ENCODE data around the gene CD27.

Gene CD27

DNA sequence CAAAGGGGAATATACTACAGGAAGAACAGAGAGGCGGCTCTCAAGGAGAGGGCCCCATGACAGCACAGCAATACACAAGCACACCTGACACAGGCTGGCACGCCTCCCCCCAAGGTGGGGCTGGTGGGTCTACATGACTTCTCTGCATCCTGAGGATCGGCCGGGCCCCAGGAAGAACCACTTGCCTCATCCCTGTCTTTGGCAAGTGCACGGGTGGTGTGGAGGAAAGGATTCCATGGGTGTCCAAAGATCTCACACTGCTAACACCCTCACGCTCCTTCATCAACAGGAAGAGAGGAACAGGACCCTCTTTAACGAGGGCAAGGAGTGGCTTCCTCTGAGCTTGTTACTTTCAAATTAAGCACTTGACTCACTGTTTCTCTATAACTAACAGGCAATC is 18.5 kb downstream of the CD27 start (continued):
- TF ChIP-seq CREB5 (CRISPR knock-in tag; IDR thresholded peaks at IDR 0.05; ENCODE audit: low read depth) (no peak), ARNTL (CRISPR knock-in tag; IDR thresholded peaks at IDR 0.05; ENCODE audit: borderline replicate concordance, low read depth) (no peak)

GRCh38 chr12:6463858-6464257 is 19.1 kb downstream of the CD27 start:
- TF ChIP-seq ESRRG (CRISPR knock-in tag; IDR thresholded peaks at IDR 0.05) (no peak), GLIS3 (CRISPR knock-in tag; IDR thresholded peaks at IDR 0.05) (no peak), CSRNP3 (CRISPR knock-in tag; IDR thresholded peaks at IDR 0.05) (no peak), ZNF565 (CRISPR knock-in tag; conservative IDR thresholded peaks at IDR 0.05; ENCODE audit: low read depth) (no peak), OSR1 (CRISPR knock-in tag; IDR thresholded peaks at IDR 0.05) (no peak), CREB5 (CRISPR knock-in tag; IDR thresholded peaks at IDR 0.05; ENCODE audit: low read depth) (no peak)
- TF ChIP-seq, protein P1, sequence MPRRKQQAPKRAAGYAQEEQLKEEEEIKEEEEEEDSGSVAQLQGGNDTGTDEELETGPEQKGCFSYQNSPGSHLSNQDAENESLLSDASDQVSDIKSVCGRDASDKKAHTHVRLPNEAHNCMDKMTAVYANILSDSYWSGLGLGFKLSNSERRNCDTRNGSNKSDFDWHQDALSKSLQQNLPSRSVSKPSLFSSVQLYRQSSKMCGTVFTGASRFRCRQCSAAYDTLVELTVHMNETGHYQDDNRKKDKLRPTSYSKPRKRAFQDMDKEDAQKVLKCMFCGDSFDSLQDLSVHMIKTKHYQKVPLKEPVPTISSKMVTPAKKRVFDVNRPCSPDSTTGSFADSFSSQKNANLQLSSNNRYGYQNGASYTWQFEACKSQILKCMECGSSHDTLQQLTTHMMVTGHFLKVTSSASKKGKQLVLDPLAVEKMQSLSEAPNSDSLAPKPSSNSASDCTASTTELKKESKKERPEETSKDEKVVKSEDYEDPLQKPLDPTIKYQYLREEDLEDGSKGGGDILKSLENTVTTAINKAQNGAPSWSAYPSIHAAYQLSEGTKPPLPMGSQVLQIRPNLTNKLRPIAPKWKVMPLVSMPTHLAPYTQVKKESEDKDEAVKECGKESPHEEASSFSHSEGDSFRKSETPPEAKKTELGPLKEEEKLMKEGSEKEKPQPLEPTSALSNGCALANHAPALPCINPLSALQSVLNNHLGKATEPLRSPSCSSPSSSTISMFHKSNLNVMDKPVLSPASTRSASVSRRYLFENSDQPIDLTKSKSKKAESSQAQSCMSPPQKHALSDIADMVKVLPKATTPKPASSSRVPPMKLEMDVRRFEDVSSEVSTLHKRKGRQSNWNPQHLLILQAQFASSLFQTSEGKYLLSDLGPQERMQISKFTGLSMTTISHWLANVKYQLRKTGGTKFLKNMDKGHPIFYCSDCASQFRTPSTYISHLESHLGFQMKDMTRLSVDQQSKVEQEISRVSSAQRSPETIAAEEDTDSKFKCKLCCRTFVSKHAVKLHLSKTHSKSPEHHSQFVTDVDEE (CRISPR knock-in tag; IDR thresholded peaks at IDR 0.05), result no peak
- TF ChIP-seq, protein P2, sequence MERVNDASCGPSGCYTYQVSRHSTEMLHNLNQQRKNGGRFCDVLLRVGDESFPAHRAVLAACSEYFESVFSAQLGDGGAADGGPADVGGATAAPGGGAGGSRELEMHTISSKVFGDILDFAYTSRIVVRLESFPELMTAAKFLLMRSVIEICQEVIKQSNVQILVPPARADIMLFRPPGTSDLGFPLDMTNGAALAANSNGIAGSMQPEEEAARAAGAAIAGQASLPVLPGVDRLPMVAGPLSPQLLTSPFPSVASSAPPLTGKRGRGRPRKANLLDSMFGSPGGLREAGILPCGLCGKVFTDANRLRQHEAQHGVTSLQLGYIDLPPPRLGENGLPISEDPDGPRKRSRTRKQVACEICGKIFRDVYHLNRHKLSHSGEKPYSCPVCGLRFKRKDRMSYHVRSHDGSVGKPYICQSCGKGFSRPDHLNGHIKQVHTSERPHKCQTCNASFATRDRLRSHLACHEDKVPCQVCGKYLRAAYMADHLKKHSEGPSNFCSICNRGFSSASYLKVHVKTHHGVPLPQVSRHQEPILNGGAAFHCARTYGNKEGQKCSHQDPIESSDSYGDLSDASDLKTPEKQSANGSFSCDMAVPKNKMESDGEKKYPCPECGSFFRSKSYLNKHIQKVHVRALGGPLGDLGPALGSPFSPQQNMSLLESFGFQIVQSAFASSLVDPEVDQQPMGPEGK (CRISPR knock-in tag; IDR thresholded peaks at IDR 0.05; ENCODE audit: borderline replicate concordance), result no peak
- ATAC-seq, result no peak

DNA sequence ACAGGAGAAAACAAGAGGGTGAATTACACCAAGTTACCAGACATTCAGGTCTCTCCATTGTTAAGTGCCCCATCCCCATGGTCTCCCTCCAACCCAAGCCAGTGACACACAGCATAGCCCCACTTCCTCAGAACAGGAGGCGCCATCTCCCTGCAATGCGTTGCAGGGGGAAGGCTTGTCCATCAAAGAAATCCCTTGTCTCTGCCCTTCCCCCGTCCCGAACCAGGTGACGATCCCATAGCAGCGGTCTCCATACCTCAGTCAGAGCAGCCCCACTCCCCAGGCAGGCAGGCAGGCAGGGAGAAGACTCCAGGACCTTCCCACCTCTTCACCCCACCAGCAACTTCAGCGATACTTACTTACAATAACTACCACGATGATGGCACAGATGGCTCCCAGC is 19.8 kb downstream of the CD27 start:
- ATAC-seq, result no peak
- TF ChIP-seq CSRNP3 (CRISPR knock-in tag; IDR thresholded peaks at IDR 0.05) (no peak), RARB (CRISPR knock-in tag; IDR thresholded peaks at IDR 0.05) (no peak), ISL1 (CRISPR knock-in tag; IDR thresholded peaks at IDR 0.05) (no peak), CSDC2 (CRISPR knock-in tag; IDR thresholded peaks at IDR 0.05) (no peak), ZFP30 (CRISPR knock-in tag; IDR thresholded peaks at IDR 0.05) (no peak), ARNTL (CRISPR knock-in tag; IDR thresholded peaks at IDR 0.05; ENCODE audit: borderline replicate concordance, low read depth) (no peak), ESRRG (CRISPR knock-in tag; IDR thresholded peaks at IDR 0.05) (no peak), PPARA (CRISPR knock-in tag; IDR thresholded peaks at IDR 0.05; ENCODE audit: borderline replicate concordance) (no peak), TOX (CRISPR knock-in tag; IDR thresholded peaks at IDR 0.05; ENCODE audit: borderline replicate concordance) (no peak), CREB5 (CRISPR knock-in tag; IDR thresholded peaks at IDR 0.05; ENCODE audit: low read depth) (no peak), ZFP3 (CRISPR knock-in tag; IDR thresholded peaks at IDR 0.05) (no peak), ZNF70 (CRISPR knock-in tag; IDR thresholded peaks at IDR 0.05) (no peak)
- TF ChIP-seq, protein P1 (CRISPR knock-in tag; IDR thresholded peaks at IDR 0.05), result no peak

Data from SK-N-SH treated with all-trans-retinoic acid at 6 μM for 48 hours (cell line).